Ovary (tissue), 9 donors: ENCODE measurements around the gene PRUNE1. TPM values are rescaled to one million over a fixed set of nuclear protein-coding genes. Genes with fewer than 3 reads are reported as not detected.
A peak's percentile ranks its signal among the peaks of the same experiment; 100 is the strongest.

Source experiments
- DNase-seq, 5 donors: peaks; one replicate each; pipeline ENCODE4 v3.0.0-alpha.2; 2019 to 2020
- H3K27ac ChIP-seq, 2 donors: fragments of 200-600 bp; one replicate each; pipeline versions ENCODE4 v1.5.1 to v1.8.0; 2019 to 2022
- H3K27me3 ChIP-seq: fragments of 200-600 bp; one replicate; pipeline ENCODE4 v1.8.0; 2022
- H3K36me3 ChIP-seq: fragments of 200-600 bp; sonication (generic); one replicate; pipeline ENCODE4 v1.5.1; 2019
- H3K4me1 ChIP-seq: one replicate; pipeline ENCODE4 v1.8.1; 2013; ENCODE audit warnings: mild to moderate bottlenecking, moderate library complexity; ENCODE audit not compliant: insufficient read depth
- H3K4me3 ChIP-seq: fragments of 200-600 bp; sonication (generic); one replicate; pipeline ENCODE4 v1.5.1; 2017
- H3K9me3 ChIP-seq, 2 donors: fragments of 200-600 bp in 1 of 2; sonication (generic) in 1 of 2; one replicate each; pipeline versions ENCODE4 v1.5.1 to v1.8.1; 2013 to 2019; ENCODE audit warnings: mild to moderate bottlenecking in 1 of 2, moderate library complexity in 1 of 2
- EP300 ChIP-seq: sonication (generic); formaldehyde crosslinking; IDR thresholded peaks from one replicate; pipeline ENCODE4 v1.6.1; 2017; ENCODE audit warnings: antibody characterized with exemption
- POLR2A ChIP-seq: fragments of 450-650 bp; IDR thresholded peaks from one replicate; pipeline ENCODE4 v1.6.1; 2017; ENCODE audit warnings: antibody characterized with exemption, mild to moderate bottlenecking, moderate library complexity
- WGBS, 3 donors: extraction: QIAGEN DNeasy Blood & Tissue Kit in 1 of 3; methylation state at CpG; one replicate each; pipeline versions ENCODE4 v1.1.5 to v1.1.7; 2013 to 2017; 5-methylcytosine and 5-hydroxymethylcytosine counted together
- intact Hi-C, 4 donors: fragments of 100-400 bp; cut with DNase I; formaldehyde crosslinking; loops; one replicate each; pipeline versions ENCODE4 v1.11.0 to v1.15.1; 2022 to 2023
- polyA plus RNA-seq, 2 donors: library from polyadenylated mRNA; stranded (reverse); fragments of 200-250 nt in 1 of 2; fragments of 350-450 nt in 1 of 2; fragmentation: Illumina TruSeq in 1 of 2; extraction: RNeasy Lipid Tissue Mini Kit (QIAGEN cat#74804) in 1 of 2; gene quantifications; one replicate each; pipeline ENCODE4 v1.2.3, GENCODE V29; 2013 to 2014
- total RNA-seq, 7 donors: library from RNA; depleted of rRNA in 2 of 7; stranded (reverse); fragments of >200 nt in 2 of 7; fragmentation: NEBNext Ultra II Directional in 3 of 7; extraction: Animal tissue kit (Norgen Biotek cat#: 25700) in 3 of 7; gene quantifications; one replicate each; pipeline versions ENCODE4 v1.1.0 to v1.2.4, GENCODE V29; 2016 to 2023
- TF ChIP-seq, protein P1 (sequence below), 3 donors: fragments of 450-650 bp in 2 of 3; fragments of 200-600 bp in 1 of 3; IDR thresholded peaks; one replicate each; pipeline versions ENCODE4 v1.5.1 to v1.8.0; 2016 to 2022; ENCODE audit warnings: antibody characterized with exemption in 3 of 3, mild to moderate bottlenecking in 1 of 3
- donor health status: DM: no; HTN: no; CAD: no; lungs with moderate emphysema.
- donor health status: DM: no; HTN: no; CAD: no.
- donor health status: Bipolar disorder and iron deficiency.
- donor health status: DM: yes; HTN: yes; CAD: no.
- donor health status: DM: no; HTN: no; CAD: no.
- donor health status: DM: yes; HTN: yes; CAD: no.

Gene PRUNE1
- total and polyA plus RNA-seq, 9 donors, result 17.2 to 30.7 (median 22.9) TPM

- Histone ChIP-seq H3K9me3 (no peaks in the 10 kb centered on the region), H3K4me1 (peaks cover 17% of the 10 kb centered on the region), H3K36me3 (no peaks in the 10 kb centered on the region), H3K4me3 (no peak overlapping the region), H3K27me3 (no peaks in the 10 kb centered on the region), H3K27ac (no peak overlapping the region)
- WGBS, 3 donors, result 72 to 83% (median 74%) methylated on average over 11 of the region's 11 CpGs
- intact Hi-C loops, result loop anchor here in 1 of 4 donors (10.0 kb wide), 1 partner anchor 52 kb away; the partner anchor contains the start of gene SETDB1
- no peak for TF ChIP-seq EP300
- TF ChIP-seq, protein P1, sequence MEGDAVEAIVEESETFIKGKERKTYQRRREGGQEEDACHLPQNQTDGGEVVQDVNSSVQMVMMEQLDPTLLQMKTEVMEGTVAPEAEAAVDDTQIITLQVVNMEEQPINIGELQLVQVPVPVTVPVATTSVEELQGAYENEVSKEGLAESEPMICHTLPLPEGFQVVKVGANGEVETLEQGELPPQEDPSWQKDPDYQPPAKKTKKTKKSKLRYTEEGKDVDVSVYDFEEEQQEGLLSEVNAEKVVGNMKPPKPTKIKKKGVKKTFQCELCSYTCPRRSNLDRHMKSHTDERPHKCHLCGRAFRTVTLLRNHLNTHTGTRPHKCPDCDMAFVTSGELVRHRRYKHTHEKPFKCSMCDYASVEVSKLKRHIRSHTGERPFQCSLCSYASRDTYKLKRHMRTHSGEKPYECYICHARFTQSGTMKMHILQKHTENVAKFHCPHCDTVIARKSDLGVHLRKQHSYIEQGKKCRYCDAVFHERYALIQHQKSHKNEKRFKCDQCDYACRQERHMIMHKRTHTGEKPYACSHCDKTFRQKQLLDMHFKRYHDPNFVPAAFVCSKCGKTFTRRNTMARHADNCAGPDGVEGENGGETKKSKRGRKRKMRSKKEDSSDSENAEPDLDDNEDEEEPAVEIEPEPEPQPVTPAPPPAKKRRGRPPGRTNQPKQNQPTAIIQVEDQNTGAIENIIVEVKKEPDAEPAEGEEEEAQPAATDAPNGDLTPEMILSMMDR (IDR thresholded peaks at IDR 0.05), result no peak
- no peak for TF ChIP-seq POLR2A
- DNase-seq, result peak in 4 of 5 donors; percentile 49 to 58 (median 52)
These were observed 31.2 kb upstream of the PRUNE1 start for GRCh38 chr1:150976879-150977694.

DNA sequence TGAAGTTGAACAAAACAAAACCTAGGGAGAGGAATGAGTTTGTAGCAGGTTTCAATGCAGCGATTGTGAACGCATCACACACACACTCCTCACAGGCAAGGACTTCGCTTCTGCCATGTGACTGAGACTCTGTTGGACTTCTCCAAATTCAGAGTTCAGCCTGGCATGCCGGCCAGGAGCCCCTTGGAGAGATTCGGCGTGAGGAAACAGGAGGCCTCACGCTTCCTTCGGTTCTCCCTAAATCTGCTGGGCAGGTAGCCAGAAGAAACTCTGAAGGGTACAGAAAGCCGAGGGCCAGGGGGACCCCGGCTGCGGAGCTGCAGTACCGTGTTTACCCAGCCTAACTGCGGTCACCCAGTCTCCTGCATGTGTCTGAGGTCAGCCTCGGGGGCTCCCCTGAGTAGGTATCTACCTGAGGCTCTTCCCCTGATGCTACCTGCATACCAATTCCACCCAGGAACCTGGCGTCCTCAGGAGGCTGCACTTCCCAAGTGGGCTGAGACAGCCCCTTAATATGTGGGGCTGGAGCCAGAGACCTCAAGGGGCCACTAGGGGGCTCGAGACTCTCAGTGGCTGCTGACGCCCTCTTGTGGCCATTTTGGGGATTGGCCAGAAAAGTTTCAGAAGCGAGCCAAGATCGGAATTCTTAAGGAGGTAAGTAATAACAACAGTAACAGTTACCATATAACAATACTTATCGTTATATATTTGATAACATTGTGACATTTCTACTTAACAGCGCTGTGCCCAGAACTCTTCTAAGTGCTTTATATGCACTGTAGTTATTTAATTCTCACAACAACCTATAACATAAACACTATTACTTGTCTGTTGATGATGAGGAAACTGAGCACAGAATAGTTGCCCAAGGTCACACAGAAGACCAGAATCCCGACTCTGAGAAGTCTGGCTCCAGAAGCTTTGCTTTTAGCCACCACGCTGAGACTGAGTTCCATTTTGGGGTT, 28.9 kb upstream of the PRUNE1 start:
- peak; percentile 86 to 94 (median 90) for DNase-seq
- no peaks in the 10 kb centered on the region for H3K27me3 ChIP-seq
- no peaks in the 10 kb centered on the region for H3K36me3 ChIP-seq
- H3K4me1 ChIP-seq, result peaks cover 6% of the 10 kb centered on the region
- no peaks in the 10 kb centered on the region for H3K9me3 ChIP-seq
- 9 to 18% (median 10%) methylated on average over 23 of the region's 23 CpGs for WGBS, 3 donors
- intact Hi-C loops, result loop anchor here in 1 of 4 donors (10.0 kb wide), 1 partner anchor 55 kb away; the partner anchor contains the start of gene SETDB1
- no peak for TF ChIP-seq POLR2A
- TF ChIP-seq, protein P1 (IDR thresholded peaks at IDR 0.05), result peak; percentile 98 to 100 (median 99)
- no peak overlapping the region for H3K4me3 ChIP-seq
- H3K27ac ChIP-seq, result peak overlapping the region; percentile 24 to 58

DNA sequence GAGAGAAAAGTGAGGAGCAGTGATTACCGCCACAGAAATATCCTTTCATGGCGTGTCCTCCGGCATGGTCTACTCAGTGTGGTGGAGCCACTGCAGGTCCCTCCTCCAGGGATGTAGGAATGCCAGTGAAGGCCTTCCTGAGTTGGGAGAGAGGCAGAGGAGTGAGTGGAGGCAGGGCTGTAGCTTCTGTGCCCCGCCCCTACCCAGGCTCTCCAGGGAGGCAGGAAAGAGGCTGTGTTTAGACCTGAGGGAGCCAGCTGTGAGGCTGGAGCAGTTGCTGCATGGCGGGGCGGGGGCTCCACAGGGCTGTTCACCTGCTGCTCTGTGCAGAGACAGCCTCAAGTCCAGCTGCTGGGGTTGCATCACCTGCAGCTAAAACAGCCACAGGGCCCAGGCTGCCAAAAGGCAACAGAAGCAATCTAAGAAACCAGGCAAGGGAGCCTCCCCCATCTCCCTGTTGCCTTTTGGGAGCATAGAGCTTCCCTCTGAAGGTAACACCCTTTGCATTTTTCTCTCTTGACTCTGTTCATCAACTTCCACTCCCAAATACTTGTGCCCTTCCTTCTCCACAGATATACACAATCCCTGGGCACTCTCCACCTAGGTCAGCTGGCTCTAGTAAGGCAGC, 27.0 kb upstream of the PRUNE1 start:
- peaks cover 6% of the 10 kb centered on the region for H3K4me1 ChIP-seq
- no peaks in the 10 kb centered on the region for H3K9me3 ChIP-seq
- TF ChIP-seq POLR2A (no peak), EP300 (no peak)
- TF ChIP-seq, protein P1 (IDR thresholded peaks at IDR 0.05), result no peak
- no peaks in the 10 kb centered on the region for H3K27me3 ChIP-seq
- H3K27ac ChIP-seq, result no peak overlapping the region
- no peak overlapping the region for H3K4me3 ChIP-seq
- no peaks in the 10 kb centered on the region for H3K36me3 ChIP-seq
- no peak for DNase-seq
- 79 to 87% (median 86%) methylated on average over 6 of the region's 6 CpGs for WGBS, 3 donors
- intact Hi-C loops, result no loop called here
